SK-N-SH treated with all-trans-retinoic acid at 6 μM for 48 hours (cell line): ENCODE measurements around the gene FBLN2.
"Not testable (repeated sequence)": the region's sequence is repeated elsewhere in the genome, so short reads cannot be mapped to it uniquely, and the experiment has no call there.

Source experiments
- ATAC-seq: fragments of 200-7000 bp; cut with Tn5 transposase; 3 replicates; pipeline ENCODE4 v1.9.1; 2020; ENCODE audit warnings: mild to moderate bottlenecking, moderate library complexity
- ARNTL ChIP-seq: fragments of 450-650 bp; formaldehyde crosslinking; IDR thresholded peaks from 2 replicates; pipeline ENCODE4 v1.5.0; 2020; ENCODE audit warnings: low read depth, mild to moderate bottlenecking, moderate library complexity, borderline replicate concordance
- BACH2 ChIP-seq: fragments of 250-450 bp; sonication (Bioruptor Pico); IDR thresholded peaks from 2 replicates; pipeline ENCODE4 v1.9.0; 2021; ENCODE audit warnings: mild to moderate bottlenecking, borderline replicate concordance
- CSDC2 ChIP-seq: fragments of 250-450 bp; sonication (Bioruptor Pico); IDR thresholded peaks from 2 replicates; pipeline ENCODE4 v1.5.0; 2020; ENCODE audit warnings: mild to moderate bottlenecking, moderate library complexity
- ESRRG ChIP-seq: fragments of 250-450 bp; sonication (Bioruptor Pico); IDR thresholded peaks from 2 replicates; pipeline ENCODE4 v1.6.1; 2021; ENCODE audit warnings: mild to moderate bottlenecking
- GLIS3 ChIP-seq: fragments of 250-450 bp; sonication (Bioruptor Pico); IDR thresholded peaks from 2 replicates; pipeline ENCODE4 v1.5.0; 2020; ENCODE audit warnings: mild to moderate bottlenecking, moderate library complexity
- OSR1 ChIP-seq: fragments of 250-450 bp; sonication (Bioruptor Pico); IDR thresholded peaks from 2 replicates; pipeline ENCODE4 v1.8.0; 2022; ENCODE audit warnings: moderate library complexity, mild to moderate bottlenecking, inconsistent platforms
- PPARA ChIP-seq: fragments of 250-450 bp; sonication (Bioruptor Pico); IDR thresholded peaks from 2 replicates; pipeline ENCODE4 v1.5.0; 2020; ENCODE audit warnings: mild to moderate bottlenecking, borderline replicate concordance
- SNAI2 ChIP-seq: fragments of 250-450 bp; sonication (Bioruptor Pico); IDR thresholded peaks from 2 replicates; pipeline ENCODE4 v1.5.0; 2020; ENCODE audit warnings: mild to moderate bottlenecking, moderate library complexity
- TCF4 ChIP-seq: fragments of 250-450 bp; sonication (Bioruptor Pico); IDR thresholded peaks from 2 replicates; pipeline ENCODE4 v1.8.0; 2021; ENCODE audit warnings: mild to moderate bottlenecking, moderate library complexity, borderline replicate concordance
- ZC3H10 ChIP-seq: fragments of 250-450 bp; sonication (Bioruptor Pico); IDR thresholded peaks from 2 replicates; pipeline ENCODE4 v1.5.1; 2021; ENCODE audit warnings: mild to moderate bottlenecking, moderate library complexity
- ZFP3 ChIP-seq: fragments of 250-450 bp; sonication (Bioruptor Pico); IDR thresholded peaks from 2 replicates; pipeline ENCODE4 v1.5.0; 2020; ENCODE audit warnings: mild to moderate bottlenecking, moderate library complexity
- ZFP30 ChIP-seq: fragments of 450-650 bp; formaldehyde crosslinking; IDR thresholded peaks from 2 replicates; pipeline ENCODE4 v1.5.0; 2022; ENCODE audit warnings: mild to moderate bottlenecking, moderate library complexity
- ZNF565 ChIP-seq: fragments of 450-650 bp; formaldehyde crosslinking; conservative IDR thresholded peaks from 2 replicates; pipeline ENCODE4 v1.5.0; 2020; ENCODE audit warnings: low read depth, mild to moderate bottlenecking, moderate library complexity
- ZNF70 ChIP-seq: fragments of 450-650 bp; formaldehyde crosslinking; IDR thresholded peaks from 2 replicates; pipeline ENCODE4 v1.5.0; 2020; ENCODE audit warnings: mild to moderate bottlenecking, moderate library complexity
- ZNF8 ChIP-seq: fragments of 450-650 bp; formaldehyde crosslinking; IDR thresholded peaks from 2 replicates; pipeline ENCODE4 v1.5.0; 2020; ENCODE audit warnings: mild to moderate bottlenecking, moderate library complexity
- TF ChIP-seq, protein P1 (sequence below): fragments of 250-450 bp; sonication (Bioruptor Pico); IDR thresholded peaks from 2 replicates; pipeline ENCODE4 v1.8.0; 2020; ENCODE audit warnings: mild to moderate bottlenecking, moderate library complexity, borderline replicate concordance
- TF ChIP-seq, protein P2 (sequence below): fragments of 250-450 bp; sonication (Bioruptor Pico); IDR thresholded peaks from 2 replicates; pipeline ENCODE4 v1.8.0; 2021; ENCODE audit warnings: low read depth, mild to moderate bottlenecking, moderate library complexity, borderline replicate concordance
- TF ChIP-seq, protein P3 (sequence below): fragments of 250-450 bp; sonication (Bioruptor Pico); IDR thresholded peaks from 2 replicates; pipeline ENCODE4 v1.5.0; 2020; ENCODE audit warnings: mild to moderate bottlenecking, moderate library complexity

Gene FBLN2

DNA sequence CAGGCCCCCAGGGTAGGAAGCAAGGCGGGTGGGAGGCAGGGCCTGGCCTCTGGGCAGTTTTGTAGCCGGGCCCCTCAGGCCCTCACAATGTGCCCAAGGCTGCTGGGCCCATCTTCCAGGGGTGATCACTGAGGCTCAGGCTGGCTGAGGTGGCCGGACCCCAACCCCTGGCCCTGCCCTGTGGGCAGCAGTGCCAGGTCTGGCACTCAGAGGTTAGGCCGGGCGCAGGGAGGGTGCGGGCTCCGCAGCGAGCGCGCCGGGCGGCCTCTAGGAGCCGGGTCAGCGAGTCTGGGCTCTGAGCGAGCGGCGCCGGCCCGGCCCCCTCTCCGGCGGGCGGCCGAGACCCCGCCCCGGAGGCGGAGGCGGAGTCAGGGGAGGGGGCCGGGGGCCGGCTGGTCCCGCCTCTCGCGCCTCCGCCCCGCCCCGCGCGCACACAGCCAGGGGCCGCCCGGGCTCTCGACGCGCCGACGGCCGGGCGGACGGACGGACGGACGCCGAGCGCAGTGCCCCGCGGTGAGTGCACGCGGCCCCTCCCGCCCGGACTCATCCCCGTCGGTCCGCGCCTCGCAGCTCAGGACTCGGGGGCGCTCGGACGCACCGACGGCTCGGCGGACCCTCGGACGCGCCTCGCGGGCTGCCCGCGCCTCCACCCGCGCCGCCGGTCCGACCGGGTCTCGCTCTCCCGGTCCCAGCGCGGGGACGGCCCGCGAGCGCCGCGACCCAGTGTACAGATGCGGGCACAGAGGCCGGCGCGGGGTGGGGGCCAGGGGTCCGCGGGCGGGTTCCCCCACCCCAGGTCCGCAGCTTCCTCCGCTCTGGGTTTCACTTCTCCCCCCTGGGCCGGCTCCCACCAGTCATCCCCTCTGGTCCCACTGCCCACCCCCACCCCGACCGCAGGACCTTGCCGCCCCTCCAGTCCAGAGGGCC lies at the start of gene FBLN2:
Gene FBLN2, plus strand, starts transcription at position 430 of the 927 bp plus-strand sequence. CDS start 21,231 bp downstream, outside the sequence.
- no peak for TF ChIP-seq ESRRG (CRISPR knock-in tag)
- ATAC-seq = peak; percentile 65

DNA sequence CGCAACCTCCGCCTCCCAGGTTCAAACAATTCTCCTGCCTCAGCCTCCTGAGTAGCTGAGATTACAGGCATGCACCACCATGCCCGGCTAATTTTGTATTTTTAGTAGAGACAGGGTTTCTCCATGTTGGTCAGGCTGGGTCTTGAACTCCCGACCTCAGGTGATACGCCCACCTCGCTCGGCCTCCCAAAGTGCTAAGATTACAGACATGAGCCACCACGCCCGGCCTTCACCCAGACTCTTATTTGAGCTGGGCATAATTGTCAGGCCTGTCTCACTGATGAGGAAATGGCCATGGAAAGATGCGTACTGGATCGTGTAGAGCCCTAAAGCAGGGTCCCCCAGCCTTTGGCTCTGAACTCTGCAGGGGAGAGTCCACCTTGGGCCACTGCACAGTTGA lies 49.7 kb upstream of the FBLN2 start:
- not testable (repeated sequence) for ATAC-seq

DNA sequence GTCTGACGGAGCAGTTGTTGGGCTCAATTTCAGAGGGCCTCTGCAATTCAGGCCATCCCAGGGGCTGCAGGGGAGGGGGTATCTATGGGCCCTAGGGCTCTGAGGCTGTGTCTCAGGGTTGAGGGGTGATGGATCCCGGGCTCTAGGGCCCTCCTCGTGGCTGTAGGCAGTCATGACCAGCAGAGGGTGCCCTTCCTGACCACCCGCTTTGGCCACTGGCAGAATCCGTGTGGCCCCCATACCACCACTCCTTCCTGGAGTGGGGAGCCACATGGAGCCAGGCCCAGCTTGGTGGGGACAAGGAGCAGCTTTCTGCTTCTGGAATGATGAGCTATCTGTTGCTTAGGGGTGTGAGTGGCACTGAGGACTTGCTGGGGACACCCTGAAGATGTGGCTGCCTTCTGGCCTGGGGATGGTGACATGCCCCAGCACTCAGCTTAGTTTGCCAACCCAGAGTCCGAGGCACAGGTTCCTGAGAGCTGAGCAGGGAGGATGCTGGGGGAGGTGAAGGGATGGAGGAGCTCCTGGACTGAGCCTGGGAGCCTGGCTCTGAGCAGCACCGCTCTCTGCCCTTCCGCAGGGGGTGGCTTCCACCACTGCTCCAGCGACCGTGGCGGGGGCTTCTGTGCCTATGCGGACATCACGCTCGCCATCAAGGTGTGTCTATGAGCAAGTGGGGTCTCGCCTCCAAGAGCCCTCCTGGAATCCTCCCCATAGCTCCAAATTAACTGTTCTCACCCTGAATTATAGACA lies 48.6 kb upstream of the FBLN2 start:
- peak; percentile 59 for ATAC-seq
- TF ChIP-seq ZFP3 (CRISPR knock-in tag) = no peak
- TF ChIP-seq ZNF565 = no peak
- no peak for TF ChIP-seq ZC3H10 (CRISPR knock-in tag)
- TF ChIP-seq, protein P1, sequence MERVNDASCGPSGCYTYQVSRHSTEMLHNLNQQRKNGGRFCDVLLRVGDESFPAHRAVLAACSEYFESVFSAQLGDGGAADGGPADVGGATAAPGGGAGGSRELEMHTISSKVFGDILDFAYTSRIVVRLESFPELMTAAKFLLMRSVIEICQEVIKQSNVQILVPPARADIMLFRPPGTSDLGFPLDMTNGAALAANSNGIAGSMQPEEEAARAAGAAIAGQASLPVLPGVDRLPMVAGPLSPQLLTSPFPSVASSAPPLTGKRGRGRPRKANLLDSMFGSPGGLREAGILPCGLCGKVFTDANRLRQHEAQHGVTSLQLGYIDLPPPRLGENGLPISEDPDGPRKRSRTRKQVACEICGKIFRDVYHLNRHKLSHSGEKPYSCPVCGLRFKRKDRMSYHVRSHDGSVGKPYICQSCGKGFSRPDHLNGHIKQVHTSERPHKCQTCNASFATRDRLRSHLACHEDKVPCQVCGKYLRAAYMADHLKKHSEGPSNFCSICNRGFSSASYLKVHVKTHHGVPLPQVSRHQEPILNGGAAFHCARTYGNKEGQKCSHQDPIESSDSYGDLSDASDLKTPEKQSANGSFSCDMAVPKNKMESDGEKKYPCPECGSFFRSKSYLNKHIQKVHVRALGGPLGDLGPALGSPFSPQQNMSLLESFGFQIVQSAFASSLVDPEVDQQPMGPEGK (CRISPR knock-in tag) = no peak
- no peak for TF ChIP-seq ESRRG (CRISPR knock-in tag)
- TF ChIP-seq ARNTL (CRISPR knock-in tag) = no peak

DNA sequence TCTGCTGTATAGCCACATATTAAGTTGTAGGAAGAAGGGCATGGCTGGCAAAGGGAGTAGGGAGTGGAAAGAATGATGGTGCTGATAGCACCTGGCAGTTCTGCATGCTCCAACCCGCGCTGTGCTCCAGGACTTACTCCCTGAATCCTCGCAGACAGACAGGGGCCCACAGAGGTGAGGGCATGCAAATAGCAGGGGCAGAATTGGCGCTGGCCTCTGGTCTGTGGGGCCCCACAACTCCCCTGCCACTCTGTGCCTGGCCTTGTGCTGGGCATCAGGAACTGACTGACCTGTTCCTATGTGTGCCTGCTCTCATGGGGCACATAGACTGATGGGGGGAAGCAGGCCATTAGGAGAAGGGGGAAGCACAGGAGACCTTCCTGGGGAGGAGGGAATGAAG lies 47.9 kb upstream of the FBLN2 start:
- TF ChIP-seq ARNTL (CRISPR knock-in tag) (no peak), SNAI2 (CRISPR knock-in tag) (no peak), ZNF70 (no peak), PPARA (CRISPR knock-in tag) (no peak), GLIS3 (CRISPR knock-in tag) (no peak), ZFP30 (CRISPR knock-in tag) (no peak), ZC3H10 (CRISPR knock-in tag) (no peak), BACH2 (no peak), TCF4 (no peak), ZNF565 (no peak), CSDC2 (CRISPR knock-in tag) (no peak), ZNF8 (CRISPR knock-in tag) (no peak), OSR1 (no peak)
- TF ChIP-seq, protein P2, sequence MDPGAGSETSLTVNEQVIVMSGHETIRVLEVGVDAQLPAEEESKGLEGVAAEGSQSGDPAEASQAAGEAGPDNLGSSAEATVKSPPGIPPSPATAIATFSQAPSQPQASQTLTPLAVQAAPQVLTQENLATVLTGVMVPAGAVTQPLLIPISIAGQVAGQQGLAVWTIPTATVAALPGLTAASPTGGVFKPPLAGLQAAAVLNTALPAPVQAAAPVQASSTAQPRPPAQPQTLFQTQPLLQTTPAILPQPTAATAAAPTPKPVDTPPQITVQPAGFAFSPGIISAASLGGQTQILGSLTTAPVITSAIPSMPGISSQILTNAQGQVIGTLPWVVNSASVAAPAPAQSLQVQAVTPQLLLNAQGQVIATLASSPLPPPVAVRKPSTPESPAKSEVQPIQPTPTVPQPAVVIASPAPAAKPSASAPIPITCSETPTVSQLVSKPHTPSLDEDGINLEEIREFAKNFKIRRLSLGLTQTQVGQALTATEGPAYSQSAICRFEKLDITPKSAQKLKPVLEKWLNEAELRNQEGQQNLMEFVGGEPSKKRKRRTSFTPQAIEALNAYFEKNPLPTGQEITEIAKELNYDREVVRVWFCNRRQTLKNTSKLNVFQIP = no peak
- TF ChIP-seq, protein P3, sequence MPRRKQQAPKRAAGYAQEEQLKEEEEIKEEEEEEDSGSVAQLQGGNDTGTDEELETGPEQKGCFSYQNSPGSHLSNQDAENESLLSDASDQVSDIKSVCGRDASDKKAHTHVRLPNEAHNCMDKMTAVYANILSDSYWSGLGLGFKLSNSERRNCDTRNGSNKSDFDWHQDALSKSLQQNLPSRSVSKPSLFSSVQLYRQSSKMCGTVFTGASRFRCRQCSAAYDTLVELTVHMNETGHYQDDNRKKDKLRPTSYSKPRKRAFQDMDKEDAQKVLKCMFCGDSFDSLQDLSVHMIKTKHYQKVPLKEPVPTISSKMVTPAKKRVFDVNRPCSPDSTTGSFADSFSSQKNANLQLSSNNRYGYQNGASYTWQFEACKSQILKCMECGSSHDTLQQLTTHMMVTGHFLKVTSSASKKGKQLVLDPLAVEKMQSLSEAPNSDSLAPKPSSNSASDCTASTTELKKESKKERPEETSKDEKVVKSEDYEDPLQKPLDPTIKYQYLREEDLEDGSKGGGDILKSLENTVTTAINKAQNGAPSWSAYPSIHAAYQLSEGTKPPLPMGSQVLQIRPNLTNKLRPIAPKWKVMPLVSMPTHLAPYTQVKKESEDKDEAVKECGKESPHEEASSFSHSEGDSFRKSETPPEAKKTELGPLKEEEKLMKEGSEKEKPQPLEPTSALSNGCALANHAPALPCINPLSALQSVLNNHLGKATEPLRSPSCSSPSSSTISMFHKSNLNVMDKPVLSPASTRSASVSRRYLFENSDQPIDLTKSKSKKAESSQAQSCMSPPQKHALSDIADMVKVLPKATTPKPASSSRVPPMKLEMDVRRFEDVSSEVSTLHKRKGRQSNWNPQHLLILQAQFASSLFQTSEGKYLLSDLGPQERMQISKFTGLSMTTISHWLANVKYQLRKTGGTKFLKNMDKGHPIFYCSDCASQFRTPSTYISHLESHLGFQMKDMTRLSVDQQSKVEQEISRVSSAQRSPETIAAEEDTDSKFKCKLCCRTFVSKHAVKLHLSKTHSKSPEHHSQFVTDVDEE = no peak
- TF ChIP-seq, protein P1 (CRISPR knock-in tag) = no peak
- no peak for ATAC-seq
